Left ventricle myocardium inferior (tissue), 1 donor: ENCODE results near the gene CHRDL2. TPM values are rescaled to one million over a fixed set of nuclear protein-coding genes. Genes with fewer than 3 reads are reported as not detected.

Source experiments
- DNase-seq: peaks from one replicate; pipeline ENCODE4 v3.0.0-alpha.2; 2020
- H3K27ac ChIP-seq: fragments of 200-600 bp; replicated peaks from 2 replicates; pipeline ENCODE4 v1.8.0; 2021
- H3K27me3 ChIP-seq: fragments of 200-600 bp; 2 replicates; pipeline ENCODE4 v1.8.0; 2021; ENCODE audit warnings: low read depth
- H3K36me3 ChIP-seq: fragments of 200-600 bp; 2 replicates; pipeline ENCODE4 v1.8.0; 2021
- H3K4me1 ChIP-seq: fragments of 200-600 bp; 2 replicates; pipeline ENCODE4 v1.8.0; 2021
- H3K4me3 ChIP-seq: fragments of 200-600 bp; 2 replicates; pipeline ENCODE4 v1.8.0; 2021; ENCODE audit warnings: mild to moderate bottlenecking, moderate library complexity
- H3K9me3 ChIP-seq: fragments of 200-600 bp; replicated peaks from 2 replicates; pipeline ENCODE4 v1.8.0; 2021
- CTCF ChIP-seq: fragments of 200-600 bp; IDR thresholded peaks from 2 replicates; pipeline ENCODE4 v1.8.0; 2021; ENCODE audit warnings: antibody characterized with exemption, mild to moderate bottlenecking, borderline replicate concordance
- intact Hi-C: fragments of 100-400 bp; cut with micrococcal nuclease; formaldehyde crosslinking; loops from one replicate; pipeline ENCODE4 v1.11.0; 2022
- total RNA-seq: library from RNA; stranded (reverse); fragmentation: NEBNext Ultra II Directional; extraction: Animal tissue kit (Norgen Biotek cat#: 25700); gene quantifications from one replicate; pipeline ENCODE4 v1.2.1, GENCODE V29; 2021
- donor health status: DM: no; HTN: yes; CAD: no; lungs with severe emphysema.

Gene CHRDL2
- total RNA-seq, 1 donor from 2014 or later = 6.5 TPM

- Histone ChIP-seq H3K4me3 (no peak overlapping the region), H3K4me1 (peaks cover 37% of the 10 kb centered on the region), H3K27me3 (peaks cover 11% of the 10 kb centered on the region), H3K27ac (peak overlapping the region; percentile 2), H3K36me3 (no peaks in the 10 kb centered on the region), H3K9me3 (no peaks in the 10 kb centered on the region)
- intact Hi-C loops = no loop called here
- no peak for TF ChIP-seq CTCF
- DNase-seq = no peak
Measured at GRCh38 chr11:74684661-74685060, 46.6 kb downstream of the CHRDL2 start.

GRCh38 chr11:74683941-74684481, 47.2 kb downstream of the CHRDL2 start:
- H3K4me3 ChIP-seq = peak overlapping the region; percentile 67
- H3K27me3 ChIP-seq = peaks cover 11% of the 10 kb centered on the region
- H3K9me3 ChIP-seq = no peaks in the 10 kb centered on the region
- H3K36me3 ChIP-seq = no peaks in the 10 kb centered on the region
- intact Hi-C loops = no loop called here
- H3K4me1 ChIP-seq = peaks cover 37% of the 10 kb centered on the region
- peak overlapping the region; percentile 60 for H3K27ac ChIP-seq
- DNase-seq = no peak
- TF ChIP-seq CTCF = no peak

GRCh38 chr11:74683279-74683871, 47.9 kb downstream of the CHRDL2 start:
- no peaks in the 10 kb centered on the region for H3K36me3 ChIP-seq
- peaks cover 11% of the 10 kb centered on the region for H3K27me3 ChIP-seq
- peak overlapping the region; percentile 60 for H3K27ac ChIP-seq
- peak; percentile 36 for DNase-seq
- no peaks in the 10 kb centered on the region for H3K9me3 ChIP-seq
- peaks cover 38% of the 10 kb centered on the region for H3K4me1 ChIP-seq
- H3K4me3 ChIP-seq = peak overlapping the region; percentile 67
- intact Hi-C loops = no loop called here
- TF ChIP-seq CTCF = peak; percentile 63

GRCh38 chr11:74682731-74683278, 48.4 kb downstream of the CHRDL2 start:
- H3K4me1 ChIP-seq = peaks cover 41% of the 10 kb centered on the region
- H3K27ac ChIP-seq = peak overlapping the region; percentile 60
- intact Hi-C loops = no loop called here
- no peak for DNase-seq
- H3K9me3 ChIP-seq = no peaks in the 10 kb centered on the region
- no peaks in the 10 kb centered on the region for H3K36me3 ChIP-seq
- H3K4me3 ChIP-seq = peak overlapping the region; percentile 67
- no peak for TF ChIP-seq CTCF
- peaks cover 11% of the 10 kb centered on the region for H3K27me3 ChIP-seq

- H3K36me3 ChIP-seq = no peaks in the 10 kb centered on the region
- H3K27me3 ChIP-seq = peaks cover 11% of the 10 kb centered on the region
- no peak overlapping the region for H3K4me3 ChIP-seq
- intact Hi-C loops = no loop called here
- TF ChIP-seq CTCF = no peak
- peak; percentile 62 for DNase-seq
- H3K4me1 ChIP-seq = peaks cover 39% of the 10 kb centered on the region
- peak overlapping the region; percentile 60 for H3K27ac ChIP-seq
- no peaks in the 10 kb centered on the region for H3K9me3 ChIP-seq
Measured at GRCh38 chr11:74681686-74682651, 49.3 kb downstream of the CHRDL2 start.
